GM18867 (cell line): ENCODE results near the gene GNPAT.

Experiments
- ATAC-seq: cut with Tn5 transposase; IDR thresholded peaks from one replicate; pipeline ENCODE4 v1.9.1; 2021; ENCODE audit warnings: mild to moderate bottlenecking, moderate library complexity; ENCODE audit not compliant: unreplicated experiment

The GNPAT gene

GRCh38 chr1:231240883-231241735, at the start of gene GNPAT:
Gene GNPAT (plus strand): TSS chr1:231241212. CDS start chr1:231241379, 167 bp downstream.
- peak; percentile 96 for ATAC-seq

- ATAC-seq: no peak
Measured at GRCh38 chr1:231192620-231193163, 48.3 kb upstream of the GNPAT start.

- no peak for ATAC-seq
Measured at GRCh38 chr1:231193710-231194340, 47.2 kb upstream of the GNPAT start.

GRCh38 chr1:231194476-231194842, 46.6 kb upstream of the GNPAT start:
- ATAC-seq: no peak

GRCh38 chr1:231194843-231195516, 46.0 kb upstream of the GNPAT start:
- ATAC-seq: no peak

- no peak for ATAC-seq
Measured at GRCh38 chr1:231196307-231196706, 44.7 kb upstream of the GNPAT start.

GRCh38 chr1:231196728-231197127, 44.3 kb upstream of the GNPAT start:
- ATAC-seq: no peak

GRCh38 chr1:231199868-231200267, 41.1 kb upstream of the GNPAT start:
- ATAC-seq: no peak

GRCh38 chr1:231200388-231201031, 40.5 kb upstream of the GNPAT start:
- ATAC-seq: no peak

- ATAC-seq: no peak
Measured at GRCh38 chr1:231201375-231201978, 39.5 kb upstream of the GNPAT start.

GRCh38 chr1:231201979-231202633, 38.9 kb upstream of the GNPAT start:
- ATAC-seq: no peak

- no peak for ATAC-seq
Measured at GRCh38 chr1:231203259-231204057, 37.6 kb upstream of the GNPAT start.

GRCh38 chr1:231206856-231207255, 34.2 kb upstream of the GNPAT start:
- ATAC-seq: no peak

GRCh38 chr1:231207437-231207836, 33.6 kb upstream of the GNPAT start:
- no peak for ATAC-seq

- ATAC-seq: no peak
Measured at GRCh38 chr1:231208980-231209379, 32.0 kb upstream of the GNPAT start.

- no peak for ATAC-seq
Measured at GRCh38 chr1:231209531-231209930, 31.5 kb upstream of the GNPAT start.

- no peak for ATAC-seq
Measured at GRCh38 chr1:231210126-231210525, 30.9 kb upstream of the GNPAT start.

GRCh38 chr1:231211005-231211857, 29.8 kb upstream of the GNPAT start:
- peak; percentile 91 for ATAC-seq
